ENCODE results near the gene LINC01488.

GRCh38 chr11:69508974-69509373 lies 27.5 kb downstream of the LINC01488 start:
- TF ChIP-seq CTCF (IDR thresholded peaks at IDR 0.05) (no peak), POLR2A (IDR thresholded peaks at IDR 0.05) (no peak)
